GM23338 (cell line): ENCODE measurements around the gene ACTR8. TPM values are rescaled to one million over a fixed set of nuclear protein-coding genes. Genes with fewer than 3 reads are reported as not detected.

Experiments used
- ATAC-seq: fragments of 200-7000 bp; cut with Tn5 transposase; 3 replicates; pipeline ENCODE4 v1.9.1; 2020
- DNase-seq: peaks from one replicate; pipeline ENCODE4 v3.0.0-alpha.2; 2015; ENCODE audit warnings: low spot score
- H2AFZ ChIP-seq: fragments of 200-600 bp; sonication (generic); 2 replicates; pipeline ENCODE4 v1.8.0; 2016; ENCODE audit warnings: antibody characterized with exemption, mild to moderate bottlenecking, moderate library complexity
- H3F3A ChIP-seq: fragments of 200-600 bp; sonication (generic); replicated peaks from 2 replicates; pipeline ENCODE4 v1.8.0; 2017; ENCODE audit warnings: antibody characterized with exemption, mixed run types, low read depth
- H3K27ac ChIP-seq: fragments of 200-600 bp; sonication (generic); 2 replicates; pipeline ENCODE4 v1.6.1; 2016; ENCODE audit warnings: low read depth
- H3K27me3 ChIP-seq: fragments of 200-600 bp; sonication (generic); 2 replicates; pipeline ENCODE4 v1.8.0; 2016; ENCODE audit warnings: mild to moderate bottlenecking, mixed run types, moderate library complexity; ENCODE audit not compliant: insufficient read depth
- H3K36me3 ChIP-seq: fragments of 200-600 bp; sonication (generic); 2 replicates; pipeline ENCODE4 v1.8.0; 2016; ENCODE audit warnings: mild to moderate bottlenecking; ENCODE audit not compliant: insufficient read depth
- H3K4me1 ChIP-seq: fragments of 200-600 bp; sonication (generic); 2 replicates; pipeline ENCODE4 v1.8.0; 2016; ENCODE audit warnings: mild to moderate bottlenecking, moderate library complexity; ENCODE audit not compliant: insufficient read depth
- H3K4me2 ChIP-seq: fragments of 200-600 bp; sonication (generic); 2 replicates; pipeline ENCODE4 v1.7.1; 2017; ENCODE audit warnings: mixed run types
- H3K4me3 ChIP-seq: fragments of 200-600 bp; sonication (generic); 2 replicates; pipeline ENCODE4 v1.6.1; 2016; ENCODE audit warnings: mixed run types
- H3K79me2 ChIP-seq: fragments of 200-600 bp; sonication (generic); replicated peaks from 2 replicates; pipeline ENCODE4 v1.8.0; 2017; ENCODE audit warnings: mild to moderate bottlenecking; ENCODE audit not compliant: insufficient read depth
- H3K9me2 ChIP-seq: fragments of 200-600 bp; sonication (generic); 2 replicates; pipeline ENCODE4 v1.8.0; 2017; ENCODE audit not compliant: insufficient read depth
- H4K20me1 ChIP-seq: fragments of 200-600 bp; sonication (generic); replicated peaks from 2 replicates; pipeline ENCODE4 v1.8.0; 2017; ENCODE audit warnings: mild to moderate bottlenecking; ENCODE audit not compliant: insufficient read depth
- H3K27ac Mint-ChIP-seq: 2 replicates; pipeline ENCODE4 v1.8.0; 2020; ENCODE audit warnings: inconsistent platforms, mild to moderate bottlenecking, moderate library complexity, mixed read lengths
- H3K27me3 Mint-ChIP-seq: 3 replicates; pipeline ENCODE4 v1.8.0; 2022; ENCODE audit warnings: low read depth, mild to moderate bottlenecking, moderate library complexity, mixed read lengths, inconsistent platforms; ENCODE audit not compliant: insufficient read depth, poor library complexity
- H3K36me3 Mint-ChIP-seq: 3 replicates; pipeline ENCODE4 v1.8.0; 2021; ENCODE audit warnings: low read depth, mild to moderate bottlenecking, inconsistent platforms, moderate library complexity, mixed read lengths
- H3K4me1 Mint-ChIP-seq: 3 replicates; pipeline ENCODE4 v1.8.0; 2020; ENCODE audit warnings: mild to moderate bottlenecking, inconsistent platforms, mixed read lengths
- H3K4me3 Mint-ChIP-seq: 3 replicates; pipeline ENCODE4 v1.8.0; 2021; ENCODE audit warnings: moderate library complexity, mild to moderate bottlenecking, inconsistent platforms, mixed read lengths
- H3K9me3 Mint-ChIP-seq: 3 replicates; pipeline ENCODE4 v1.8.0; 2020; ENCODE audit warnings: moderate library complexity, mild to moderate bottlenecking, inconsistent platforms, mixed read lengths
- CREB1 ChIP-seq: fragments of 250-450 bp; sonication (Bioruptor Pico); IDR thresholded peaks from 2 replicates; pipeline ENCODE4 v1.5.0; 2020; ENCODE audit warnings: low read depth, mild to moderate bottlenecking, moderate library complexity
- CTCF ChIP-seq, 2 experiments: fragments of 200-600 bp in 1 of 2; sonication (generic) in 1 of 2; conservative IDR thresholded peaks; 2 replicates each; pipeline versions ENCODE4 v1.5.1 to v1.6.1; 2016 to 2017; ENCODE audit warnings: antibody characterized with exemption in 2 of 2, low read depth in 2 of 2, mild to moderate bottlenecking in 2 of 2, moderate library complexity in 1 of 2
- ETS1 ChIP-seq: IDR thresholded peaks from 2 replicates; pipeline ENCODE4 v1.6.1; 2016; ENCODE audit warnings: antibody characterized with exemption
- EZH2 ChIP-seq: fragments of 200-600 bp; sonication (generic); IDR thresholded peaks from one replicate; pipeline ENCODE4 v1.8.0; 2017; ENCODE audit warnings: antibody characterized with exemption, mild to moderate bottlenecking, low read depth; ENCODE audit not compliant: unreplicated experiment
- EZH2phosphoT487 ChIP-seq: fragments of 200-600 bp; sonication (generic); IDR thresholded peaks from one replicate; pipeline ENCODE4 v1.8.1; 2018; ENCODE audit warnings: antibody characterized with exemption; ENCODE audit not compliant: unreplicated experiment
- JUNB ChIP-seq: IDR thresholded peaks from one replicate; pipeline ENCODE4 v1.6.1; 2016; ENCODE audit warnings: antibody characterized with exemption; ENCODE audit not compliant: unreplicated experiment
- NANOG ChIP-seq: IDR thresholded peaks from 2 replicates; pipeline ENCODE4 v1.6.1; 2016; ENCODE audit warnings: antibody characterized with exemption, borderline replicate concordance
- POLR2AphosphoS5 ChIP-seq: IDR thresholded peaks from 2 replicates; pipeline ENCODE4 v1.6.1; 2016; ENCODE audit warnings: antibody characterized with exemption, low read depth
- REST ChIP-seq: IDR thresholded peaks from one replicate; pipeline ENCODE4 v1.6.1; 2018; ENCODE audit warnings: antibody characterized with exemption; ENCODE audit not compliant: unreplicated experiment
- STAT1 ChIP-seq: IDR thresholded peaks from one replicate; pipeline ENCODE4 v1.6.1; 2016; ENCODE audit warnings: antibody characterized with exemption; ENCODE audit not compliant: unreplicated experiment
- ZNF114 ChIP-seq: fragments of 250-450 bp; sonication (Bioruptor Pico); IDR thresholded peaks from 2 replicates; pipeline ENCODE4 v1.5.0; 2020; ENCODE audit warnings: mild to moderate bottlenecking, moderate library complexity
- ZNF331 ChIP-seq: fragments of 250-450 bp; sonication (Bioruptor Pico); IDR thresholded peaks from 2 replicates; pipeline ENCODE4 v1.5.0; 2020; ENCODE audit warnings: low read depth, mild to moderate bottlenecking, moderate library complexity
- ZNF462 ChIP-seq: fragments of 250-450 bp; sonication (Bioruptor Pico); IDR thresholded peaks from 2 replicates; pipeline ENCODE4 v1.5.0; 2020; ENCODE audit warnings: mild to moderate bottlenecking, moderate library complexity
- polyA plus RNA-seq: library from polyadenylated mRNA; unstranded; fragments of >200 nt; fragmentation: Nextera tagmentation; extraction: Ambion mirVana; gene quantifications from 2 replicates; pipeline ENCODE4 v1.2.1, GENCODE V29; 2016
- total RNA-seq: library from RNA; depleted of rRNA; stranded (reverse); fragments of >200 nt; shearing (Covaris generic); gene quantifications from 2 replicates; pipeline ENCODE4 v1.2.3, GENCODE V29; 2014

The ACTR8 gene
- total and polyA plus RNA-seq, 2 experiments from 2014 or later = 19.8 to 23.0 TPM

- no peaks in the 10 kb centered on the region for H3K9me2 ChIP-seq
- no peak overlapping the region for H3K4me3 ChIP-seq
- no peaks in the 10 kb centered on the region for H3K36me3 ChIP-seq
- H3K36me3 Mint-ChIP-seq = no peaks in the 10 kb centered on the region; the same call in 2 of the 3 replicates
- H3K27me3 ChIP-seq = no peaks in the 10 kb centered on the region
- H3K4me2 ChIP-seq = no peak overlapping the region
- no peaks in the 10 kb centered on the region for H3K79me2 ChIP-seq
- H2AFZ ChIP-seq = no peak overlapping the region
- no peak overlapping the region for H3K27ac Mint-ChIP-seq
- TF ChIP-seq ETS1 = no peak
- TF ChIP-seq ZNF462 (CRISPR knock-in tag) = no peak
- no peak for TF ChIP-seq ZNF331 (CRISPR knock-in tag)
- no peak for TF ChIP-seq CREB1 (CRISPR knock-in tag)
- TF ChIP-seq CTCF (conservative IDR thresholded peaks at IDR 0.05; ENCODE audit: low read depth in 2 of 2) = no peak
- no peak for TF ChIP-seq JUNB
- TF ChIP-seq ZNF114 = no peak
- no peak for TF ChIP-seq EZH2phosphoT487
- TF ChIP-seq REST = no peak
- no peak for TF ChIP-seq POLR2AphosphoS5
- TF ChIP-seq STAT1 = no peak
- no peak for TF ChIP-seq EZH2
- TF ChIP-seq NANOG = no peak
- H3K27me3 Mint-ChIP-seq = no peaks in the 10 kb centered on the region
- no peaks in the 10 kb centered on the region; the same call in 2 of the 3 replicates for H3K9me3 Mint-ChIP-seq
- no peaks in the 10 kb centered on the region for H3K4me1 ChIP-seq
- no peak overlapping the region for H3K4me3 Mint-ChIP-seq
- no peak overlapping the region for H3K27ac ChIP-seq
- DNase-seq (no peak), ATAC-seq (no peak)
- no peaks in the 10 kb centered on the region for H3F3A ChIP-seq
- H4K20me1 ChIP-seq = no peaks in the 10 kb centered on the region
- H3K4me1 Mint-ChIP-seq = no peaks in the 10 kb centered on the region
Measured at GRCh38 chr3:53919741-53920140, 37.8 kb upstream of the ACTR8 start.
